ENCODE measurements around the gene FBXW7.

Gene FBXW7

DNA sequence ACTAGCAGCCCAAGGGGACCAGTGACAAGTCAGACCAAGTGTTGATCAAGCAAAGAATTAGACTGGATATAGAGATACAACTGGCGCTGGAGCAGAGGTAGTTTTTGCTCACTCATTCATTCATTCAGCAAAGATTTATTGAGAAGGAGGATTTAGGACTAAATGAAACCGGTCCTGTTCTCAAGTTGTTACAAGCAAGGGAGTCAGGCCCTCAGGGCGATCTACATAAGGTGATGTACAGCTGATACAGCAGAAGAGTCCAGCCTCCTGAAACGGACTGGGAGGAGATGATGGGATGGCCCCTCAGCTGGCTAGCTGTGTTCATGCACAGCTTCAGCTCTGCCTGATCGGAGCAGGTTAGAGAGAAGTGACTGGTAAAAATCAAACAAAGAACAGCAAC lies 242.4 kb downstream of the FBXW7 start:
- no peak for DNase-seq (ENCODE audit: low read depth in 2 of 2)
- no peak overlapping the region for H3K4me3 ChIP-seq (replicated peaks in 1 of 2; ENCODE audit: low read depth in 2 of 2, low read length in 2 of 2)
- TF ChIP-seq, protein P1, sequence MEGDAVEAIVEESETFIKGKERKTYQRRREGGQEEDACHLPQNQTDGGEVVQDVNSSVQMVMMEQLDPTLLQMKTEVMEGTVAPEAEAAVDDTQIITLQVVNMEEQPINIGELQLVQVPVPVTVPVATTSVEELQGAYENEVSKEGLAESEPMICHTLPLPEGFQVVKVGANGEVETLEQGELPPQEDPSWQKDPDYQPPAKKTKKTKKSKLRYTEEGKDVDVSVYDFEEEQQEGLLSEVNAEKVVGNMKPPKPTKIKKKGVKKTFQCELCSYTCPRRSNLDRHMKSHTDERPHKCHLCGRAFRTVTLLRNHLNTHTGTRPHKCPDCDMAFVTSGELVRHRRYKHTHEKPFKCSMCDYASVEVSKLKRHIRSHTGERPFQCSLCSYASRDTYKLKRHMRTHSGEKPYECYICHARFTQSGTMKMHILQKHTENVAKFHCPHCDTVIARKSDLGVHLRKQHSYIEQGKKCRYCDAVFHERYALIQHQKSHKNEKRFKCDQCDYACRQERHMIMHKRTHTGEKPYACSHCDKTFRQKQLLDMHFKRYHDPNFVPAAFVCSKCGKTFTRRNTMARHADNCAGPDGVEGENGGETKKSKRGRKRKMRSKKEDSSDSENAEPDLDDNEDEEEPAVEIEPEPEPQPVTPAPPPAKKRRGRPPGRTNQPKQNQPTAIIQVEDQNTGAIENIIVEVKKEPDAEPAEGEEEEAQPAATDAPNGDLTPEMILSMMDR (IDR thresholded peaks at IDR 0.05; ENCODE audit: low read depth, low read length), result no peak

DNA sequence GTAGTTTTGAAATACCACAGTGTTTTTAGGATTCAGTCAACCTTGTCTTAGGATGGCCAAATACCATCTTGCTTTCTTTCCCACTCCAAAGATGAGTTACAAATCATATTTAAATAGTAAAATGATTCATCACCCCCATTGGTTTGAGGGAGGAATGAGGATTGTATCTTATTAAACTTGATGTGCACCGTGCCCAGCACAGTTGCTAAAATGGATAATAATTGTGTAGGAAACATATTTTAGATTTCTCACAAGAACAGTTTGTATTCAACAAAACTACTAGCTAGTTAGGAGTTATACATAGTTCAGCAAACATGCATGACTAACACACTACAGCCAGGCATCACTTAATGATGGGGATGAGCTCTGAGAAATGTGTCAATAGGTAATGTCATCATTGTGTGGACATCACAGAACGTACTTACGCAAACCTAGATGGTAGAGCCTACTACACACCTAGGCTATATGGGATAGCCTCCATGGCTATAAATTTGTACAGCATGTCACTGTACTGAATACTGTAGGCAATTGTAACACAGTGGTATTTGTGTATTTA lies 245.4 kb downstream of the FBXW7 start:
- TF ChIP-seq, protein P1 (IDR thresholded peaks at IDR 0.05; ENCODE audit: low read depth, low read length), result no peak
- DNase-seq (ENCODE audit: low read depth in 2 of 2), result no peak
- H3K4me3 ChIP-seq (replicated peaks in 1 of 2; ENCODE audit: low read depth in 2 of 2, low read length in 2 of 2), result no peak overlapping the region

GRCh38 chr4:152289941-152290340 lies 246.0 kb downstream of the FBXW7 start:
- DNase-seq (ENCODE audit: low read depth in 2 of 2), result peak in 1 of 2 donors; percentile 53
- no peak overlapping the region for H3K4me3 ChIP-seq (replicated peaks in 1 of 2; ENCODE audit: low read depth in 2 of 2, low read length in 2 of 2)
- TF ChIP-seq, protein P1 (IDR thresholded peaks at IDR 0.05; ENCODE audit: low read depth, low read length), result no peak

- TF ChIP-seq, protein P1 (IDR thresholded peaks at IDR 0.05; ENCODE audit: low read depth, low read length), result no peak
- no peak for DNase-seq (ENCODE audit: low read depth in 2 of 2)
- no peak overlapping the region for H3K4me3 ChIP-seq (replicated peaks in 1 of 2; ENCODE audit: low read depth in 2 of 2, low read length in 2 of 2)
Observed at GRCh38 chr4:152289541-152289940, 246.4 kb downstream of the FBXW7 start.

GRCh38 chr4:152283801-152284470 lies 252.0 kb downstream of the FBXW7 start:
- no peak overlapping the region for H3K4me3 ChIP-seq (replicated peaks in 1 of 2; ENCODE audit: low read depth in 2 of 2, low read length in 2 of 2)
- TF ChIP-seq, protein P1 (IDR thresholded peaks at IDR 0.05; ENCODE audit: low read depth, low read length), result no peak
- peak; percentile 5 to 20 for DNase-seq (ENCODE audit: low read depth in 2 of 2)

DNA sequence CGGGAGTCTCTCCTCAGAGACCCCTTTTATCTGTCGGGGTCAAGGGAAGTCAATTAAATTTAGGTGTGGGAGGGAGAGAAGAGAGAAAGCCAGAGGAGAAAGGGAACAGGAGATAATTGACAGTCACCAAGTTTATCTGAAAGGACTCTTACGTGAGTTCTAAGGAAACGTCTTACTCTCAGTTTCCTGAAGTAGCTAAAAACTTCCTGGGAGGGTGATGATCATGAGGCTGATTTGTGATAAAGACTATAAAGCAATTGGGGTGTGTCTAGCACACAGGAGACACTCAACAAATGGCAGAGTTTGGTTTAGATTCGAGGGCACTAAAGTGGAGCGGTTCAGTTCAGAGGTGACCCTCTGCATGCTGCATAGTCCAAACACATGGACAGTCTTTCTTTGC lies 254.1 kb downstream of the FBXW7 start:
- no peak overlapping the region for H3K4me3 ChIP-seq (replicated peaks in 1 of 2; ENCODE audit: low read depth in 2 of 2, low read length in 2 of 2)
- no peak for DNase-seq (ENCODE audit: low read depth in 2 of 2)
- TF ChIP-seq, protein P1 (IDR thresholded peaks at IDR 0.05; ENCODE audit: low read depth, low read length), result no peak

Measured in cardiac fibroblast (primary cell).